OCI-LY7 (cell line): ENCODE results near the gene TNN. TPM values are rescaled to one million over a fixed set of nuclear protein-coding genes. Genes with fewer than 3 reads are reported as not detected.

ENCODE experiments used
- BruUV-seq: library from RNA; stranded (reverse); fragments of 400-500 nt; replicated peaks from 2 replicates; lab custom pipeline; 2021; lab: Mats Ljungman, UMichigan
- CTCF ChIA-PET: fragments of 300-600 bp; sonication (Branson Sonifier 250); formaldehyde crosslinking; loops from one replicate; lab custom pipeline; 2022; ENCODE audit warnings: antibody characterized with exemption; ENCODE audit not compliant: unreplicated experiment; lab: Charles Lee
- POLR2A ChIA-PET: fragments of 300-600 bp; sonication (Branson Sonifier 250); formaldehyde crosslinking; loops from one replicate; lab custom pipeline; 2022; ENCODE audit warnings: antibody characterized with exemption; lab: Charles Lee
- DNase-seq: peaks from one replicate; pipeline ENCODE4 v3.0.0-alpha.2; 2015; ENCODE audit warnings: low spot score
- H2AFZ ChIP-seq: fragments of 200-600 bp; sonication (generic), shearing (Covaris generic); 2 replicates; pipeline ENCODE4 v1.6.1; 2014; ENCODE audit warnings: mild to moderate bottlenecking, antibody characterized with exemption, low read length, moderate library complexity
- H3K27ac ChIP-seq: fragments of 200-600 bp; sonication (generic); 2 replicates; pipeline ENCODE4 v1.5.1; 2014; ENCODE audit warnings: mixed run types, low read depth, mild to moderate bottlenecking, moderate library complexity, low read length, inconsistent platforms; ENCODE audit not compliant: poor library complexity, severe bottlenecking
- H3K36me3 ChIP-seq: fragments of 200-600 bp; sonication (generic); 2 replicates; pipeline ENCODE4 v1.6.1; 2014; ENCODE audit warnings: mild to moderate bottlenecking, antibody characterized with exemption, low read length, moderate library complexity, mixed read lengths; ENCODE audit not compliant: insufficient read depth
- H3K4me1 ChIP-seq: fragments of 200-600 bp; sonication (generic); 2 replicates; pipeline ENCODE4 v1.5.1; 2014; ENCODE audit warnings: mild to moderate bottlenecking, low read length; ENCODE audit not compliant: insufficient read depth, poor library complexity, severe bottlenecking
- H3K4me2 ChIP-seq: fragments of 200-600 bp; sonication (generic); 2 replicates; pipeline ENCODE4 v1.6.1; 2014; ENCODE audit warnings: mild to moderate bottlenecking, low read length
- H3K4me3 ChIP-seq: fragments of 200-600 bp; sonication (generic); 2 replicates; pipeline ENCODE4 v1.5.1; 2014; ENCODE audit warnings: mild to moderate bottlenecking, low read depth, low read length; ENCODE audit not compliant: poor library complexity, severe bottlenecking
- H3K79me2 ChIP-seq: fragments of 200-600 bp; sonication (generic); 2 replicates; pipeline ENCODE4 v1.6.1; 2016; ENCODE audit warnings: low read depth, mild to moderate bottlenecking, low read length, moderate library complexity, mixed read lengths; ENCODE audit not compliant: insufficient read depth
- H3K9me2 ChIP-seq: fragments of 200-600 bp; sonication (generic); 2 replicates; pipeline ENCODE4 v1.6.1; 2016; ENCODE audit warnings: mild to moderate bottlenecking, low read length, mixed read lengths; ENCODE audit not compliant: insufficient read depth
- H3K9me3 ChIP-seq: fragments of 200-600 bp; sonication (generic); 2 replicates; pipeline ENCODE4 v1.6.1; 2014; ENCODE audit warnings: mild to moderate bottlenecking, mixed run types, low read length, mixed read lengths
- H4K20me1 ChIP-seq: fragments of 200-600 bp; sonication (generic); 2 replicates; pipeline ENCODE4 v1.6.1; 2014; ENCODE audit warnings: mild to moderate bottlenecking, antibody characterized with exemption, low read length, moderate library complexity, mixed read lengths; ENCODE audit not compliant: insufficient read depth
- CTCF ChIP-seq: fragments of 200-600 bp; sonication (generic); conservative IDR thresholded peaks from 2 replicates; pipeline ENCODE4 v1.5.1; 2014; ENCODE audit warnings: mild to moderate bottlenecking, antibody characterized with exemption, low read length, moderate library complexity, mixed read lengths
- EZH2phosphoT487 ChIP-seq: fragments of 200-600 bp; sonication (generic); IDR thresholded peaks from 2 replicates; pipeline ENCODE4 v1.6.1; 2018; ENCODE audit warnings: low read depth, borderline replicate concordance, mild to moderate bottlenecking, mixed run types, antibody characterized with exemption, low read length, moderate library complexity, mixed read lengths
- intact Hi-C: fragments of 100-400 bp; cut with micrococcal nuclease; formaldehyde crosslinking; loops from one replicate; pipeline ENCODE4 v1.10.0; 2022; ENCODE audit not compliant: unreplicated experiment
- total RNA-seq, 2 experiments: library from RNA; depleted of rRNA in 1 of 2; stranded (reverse); fragments of >200 nt in 1 of 2; shearing (Covaris generic) in 1 of 2; gene quantifications; 2 replicates each; pipeline ENCODE4 v1.2.3, GENCODE V29; 2014 to 2022

TNN gene
- total RNA-seq, 2 experiments from 2014 or later = not detected

- intact Hi-C loops = no loop called here
- no TSS peak for BruUV-seq
- Histone ChIP-seq H2AFZ (no peak overlapping the region), H3K9me3 (no peaks in the 10 kb centered on the region), H4K20me1 (no peaks in the 10 kb centered on the region), H3K4me3 (no peak overlapping the region), H3K79me2 (no peaks in the 10 kb centered on the region), H3K9me2 (no peaks in the 10 kb centered on the region), H3K36me3 (no peaks in the 10 kb centered on the region), H3K4me1 (no peaks in the 10 kb centered on the region), H3K4me2 (no peak overlapping the region), H3K27ac (no peak overlapping the region)
- ChIA-PET POLR2A (interaction anchor here (0.6 to 1.2 kb wide), 4 partner anchors 13 to 1150 kb away, joined by 3 to 4 read pairs (median 4); no protein-coding TSS in a partner anchor), CTCF (no interaction called here)
- DNase-seq = no peak
- TF ChIP-seq EZH2phosphoT487 = no peak
- TF ChIP-seq CTCF = no peak
These were observed 8.2 kb downstream of the TNN start for GRCh38 chr1:175075572-175076568.

GRCh38 chr1:175077356-175078030, 9.9 kb downstream of the TNN start:
- no peak overlapping the region for H3K4me2 ChIP-seq
- BruUV-seq = no TSS peak
- no peak overlapping the region for H2AFZ ChIP-seq
- POLR2A ChIA-PET = interaction anchor here (0.5 to 1.2 kb wide), 4 partner anchors 15 to 52 kb away, joined by 3 to 4 read pairs (median 4); no protein-coding TSS in a partner anchor
- TF ChIP-seq CTCF (no peak), EZH2phosphoT487 (no peak)
- intact Hi-C loops = no loop called here
- no peaks in the 10 kb centered on the region for H3K9me3 ChIP-seq
- H3K36me3 ChIP-seq = no peaks in the 10 kb centered on the region
- no peak overlapping the region for H3K27ac ChIP-seq
- H3K79me2 ChIP-seq = no peaks in the 10 kb centered on the region
- no peak overlapping the region for H3K4me3 ChIP-seq
- H3K9me2 ChIP-seq = no peaks in the 10 kb centered on the region
- no peaks in the 10 kb centered on the region for H3K4me1 ChIP-seq
- H4K20me1 ChIP-seq = no peaks in the 10 kb centered on the region
- CTCF ChIA-PET = interaction anchor here (0.6 kb wide), 2 partner anchors 591 to 1532 kb away, joined by 3 read pairs; no protein-coding TSS in a partner anchor
- DNase-seq = no peak
